SK-N-SH treated with all-trans-retinoic acid at 6 μM for 48 hours (cell line): ENCODE measurements around the gene IDUA.

Experiments used
- ATAC-seq: fragments of 200-7000 bp; cut with Tn5 transposase; 3 replicates; pipeline ENCODE4 v1.9.1; 2020; ENCODE audit warnings: mild to moderate bottlenecking, moderate library complexity
- ARNTL ChIP-seq: fragments of 450-650 bp; formaldehyde crosslinking; IDR thresholded peaks from 2 replicates; pipeline ENCODE4 v1.5.0; 2020; ENCODE audit warnings: low read depth, mild to moderate bottlenecking, moderate library complexity, borderline replicate concordance
- BACH2 ChIP-seq: fragments of 250-450 bp; sonication (Bioruptor Pico); IDR thresholded peaks from 2 replicates; pipeline ENCODE4 v1.9.0; 2021; ENCODE audit warnings: mild to moderate bottlenecking, borderline replicate concordance
- CSDC2 ChIP-seq: fragments of 250-450 bp; sonication (Bioruptor Pico); IDR thresholded peaks from 2 replicates; pipeline ENCODE4 v1.5.0; 2020; ENCODE audit warnings: mild to moderate bottlenecking, moderate library complexity
- ESRRG ChIP-seq: fragments of 250-450 bp; sonication (Bioruptor Pico); IDR thresholded peaks from 2 replicates; pipeline ENCODE4 v1.6.1; 2021; ENCODE audit warnings: mild to moderate bottlenecking
- GLIS3 ChIP-seq: fragments of 250-450 bp; sonication (Bioruptor Pico); IDR thresholded peaks from 2 replicates; pipeline ENCODE4 v1.5.0; 2020; ENCODE audit warnings: mild to moderate bottlenecking, moderate library complexity
- ISL1 ChIP-seq: fragments of 250-450 bp; sonication (Bioruptor Pico); IDR thresholded peaks from 2 replicates; pipeline ENCODE4 v2.1.2; 2022; ENCODE audit warnings: mild to moderate bottlenecking, moderate library complexity
- OSR1 ChIP-seq: fragments of 250-450 bp; sonication (Bioruptor Pico); IDR thresholded peaks from 2 replicates; pipeline ENCODE4 v1.8.0; 2022; ENCODE audit warnings: moderate library complexity, mild to moderate bottlenecking, inconsistent platforms
- RARB ChIP-seq: fragments of 250-450 bp; sonication (Bioruptor Pico); IDR thresholded peaks from 2 replicates; pipeline ENCODE4 v1.8.0; 2021; ENCODE audit warnings: mild to moderate bottlenecking, moderate library complexity
- SNAI2 ChIP-seq: fragments of 250-450 bp; sonication (Bioruptor Pico); IDR thresholded peaks from 2 replicates; pipeline ENCODE4 v1.5.0; 2020; ENCODE audit warnings: mild to moderate bottlenecking, moderate library complexity
- TCF4 ChIP-seq: fragments of 250-450 bp; sonication (Bioruptor Pico); IDR thresholded peaks from 2 replicates; pipeline ENCODE4 v1.8.0; 2021; ENCODE audit warnings: mild to moderate bottlenecking, moderate library complexity, borderline replicate concordance
- TOX ChIP-seq: fragments of 250-450 bp; sonication (Bioruptor Pico); IDR thresholded peaks from 2 replicates; pipeline ENCODE4 v1.8.0; 2021; ENCODE audit warnings: mild to moderate bottlenecking, moderate library complexity, borderline replicate concordance
- ZFP3 ChIP-seq: fragments of 250-450 bp; sonication (Bioruptor Pico); IDR thresholded peaks from 2 replicates; pipeline ENCODE4 v1.5.0; 2020; ENCODE audit warnings: mild to moderate bottlenecking, moderate library complexity
- ZFP30 ChIP-seq: fragments of 450-650 bp; formaldehyde crosslinking; IDR thresholded peaks from 2 replicates; pipeline ENCODE4 v1.5.0; 2022; ENCODE audit warnings: mild to moderate bottlenecking, moderate library complexity
- ZNF565 ChIP-seq: fragments of 450-650 bp; formaldehyde crosslinking; conservative IDR thresholded peaks from 2 replicates; pipeline ENCODE4 v1.5.0; 2020; ENCODE audit warnings: low read depth, mild to moderate bottlenecking, moderate library complexity
- ZNF70 ChIP-seq: fragments of 450-650 bp; formaldehyde crosslinking; IDR thresholded peaks from 2 replicates; pipeline ENCODE4 v1.5.0; 2020; ENCODE audit warnings: mild to moderate bottlenecking, moderate library complexity
- ZNF8 ChIP-seq: fragments of 450-650 bp; formaldehyde crosslinking; IDR thresholded peaks from 2 replicates; pipeline ENCODE4 v1.5.0; 2020; ENCODE audit warnings: mild to moderate bottlenecking, moderate library complexity
- TF ChIP-seq, protein P1 (sequence below): fragments of 250-450 bp; sonication (Bioruptor Pico); IDR thresholded peaks from 2 replicates; pipeline ENCODE4 v1.5.0; 2020; ENCODE audit warnings: mild to moderate bottlenecking, moderate library complexity
- TF ChIP-seq, protein P2 (sequence below): fragments of 250-450 bp; sonication (Bioruptor Pico); IDR thresholded peaks from 2 replicates; pipeline ENCODE4 v1.8.0; 2020; ENCODE audit warnings: mild to moderate bottlenecking, moderate library complexity, borderline replicate concordance
- TF ChIP-seq, protein P3 (sequence below): fragments of 250-450 bp; sonication (Bioruptor Pico); IDR thresholded peaks from 2 replicates; pipeline ENCODE4 v1.5.1; 2021; ENCODE audit warnings: mild to moderate bottlenecking, moderate library complexity
- TF ChIP-seq, protein P4 (sequence below): fragments of 250-450 bp; sonication (Bioruptor Pico); IDR thresholded peaks from 2 replicates; pipeline ENCODE4 v1.8.0; 2021; ENCODE audit warnings: low read depth, mild to moderate bottlenecking, moderate library complexity, borderline replicate concordance
- TF ChIP-seq, protein P5 (sequence below): fragments of 250-450 bp; sonication (Bioruptor Pico); IDR thresholded peaks from 2 replicates; pipeline ENCODE4 v1.5.1; 2020; ENCODE audit warnings: low read depth, mild to moderate bottlenecking, moderate library complexity

The IDUA gene

DNA sequence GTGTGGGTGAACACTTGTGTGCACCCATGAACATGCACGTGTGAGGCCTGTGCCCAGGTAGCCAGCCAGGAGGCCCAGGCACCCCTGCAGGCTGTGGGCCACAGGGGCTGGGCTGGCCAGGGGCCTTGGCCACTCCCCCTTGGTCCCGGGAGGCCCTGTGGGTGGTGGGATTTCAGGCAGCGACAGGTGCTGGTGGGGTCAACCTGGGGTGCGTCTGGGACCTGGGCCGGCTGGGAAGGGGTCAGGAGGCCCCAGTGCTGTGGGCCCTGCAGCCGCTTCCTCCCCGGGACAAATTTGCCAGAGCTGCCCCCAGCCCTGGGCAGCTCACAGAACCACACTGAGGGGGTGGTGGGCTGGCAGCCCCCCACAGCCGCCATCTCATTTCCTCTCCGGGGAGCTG is 32.5 kb downstream of the IDUA start (continued):
- TF ChIP-seq, protein P1, sequence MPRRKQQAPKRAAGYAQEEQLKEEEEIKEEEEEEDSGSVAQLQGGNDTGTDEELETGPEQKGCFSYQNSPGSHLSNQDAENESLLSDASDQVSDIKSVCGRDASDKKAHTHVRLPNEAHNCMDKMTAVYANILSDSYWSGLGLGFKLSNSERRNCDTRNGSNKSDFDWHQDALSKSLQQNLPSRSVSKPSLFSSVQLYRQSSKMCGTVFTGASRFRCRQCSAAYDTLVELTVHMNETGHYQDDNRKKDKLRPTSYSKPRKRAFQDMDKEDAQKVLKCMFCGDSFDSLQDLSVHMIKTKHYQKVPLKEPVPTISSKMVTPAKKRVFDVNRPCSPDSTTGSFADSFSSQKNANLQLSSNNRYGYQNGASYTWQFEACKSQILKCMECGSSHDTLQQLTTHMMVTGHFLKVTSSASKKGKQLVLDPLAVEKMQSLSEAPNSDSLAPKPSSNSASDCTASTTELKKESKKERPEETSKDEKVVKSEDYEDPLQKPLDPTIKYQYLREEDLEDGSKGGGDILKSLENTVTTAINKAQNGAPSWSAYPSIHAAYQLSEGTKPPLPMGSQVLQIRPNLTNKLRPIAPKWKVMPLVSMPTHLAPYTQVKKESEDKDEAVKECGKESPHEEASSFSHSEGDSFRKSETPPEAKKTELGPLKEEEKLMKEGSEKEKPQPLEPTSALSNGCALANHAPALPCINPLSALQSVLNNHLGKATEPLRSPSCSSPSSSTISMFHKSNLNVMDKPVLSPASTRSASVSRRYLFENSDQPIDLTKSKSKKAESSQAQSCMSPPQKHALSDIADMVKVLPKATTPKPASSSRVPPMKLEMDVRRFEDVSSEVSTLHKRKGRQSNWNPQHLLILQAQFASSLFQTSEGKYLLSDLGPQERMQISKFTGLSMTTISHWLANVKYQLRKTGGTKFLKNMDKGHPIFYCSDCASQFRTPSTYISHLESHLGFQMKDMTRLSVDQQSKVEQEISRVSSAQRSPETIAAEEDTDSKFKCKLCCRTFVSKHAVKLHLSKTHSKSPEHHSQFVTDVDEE (CRISPR knock-in tag): no peak
- TF ChIP-seq, protein P2, sequence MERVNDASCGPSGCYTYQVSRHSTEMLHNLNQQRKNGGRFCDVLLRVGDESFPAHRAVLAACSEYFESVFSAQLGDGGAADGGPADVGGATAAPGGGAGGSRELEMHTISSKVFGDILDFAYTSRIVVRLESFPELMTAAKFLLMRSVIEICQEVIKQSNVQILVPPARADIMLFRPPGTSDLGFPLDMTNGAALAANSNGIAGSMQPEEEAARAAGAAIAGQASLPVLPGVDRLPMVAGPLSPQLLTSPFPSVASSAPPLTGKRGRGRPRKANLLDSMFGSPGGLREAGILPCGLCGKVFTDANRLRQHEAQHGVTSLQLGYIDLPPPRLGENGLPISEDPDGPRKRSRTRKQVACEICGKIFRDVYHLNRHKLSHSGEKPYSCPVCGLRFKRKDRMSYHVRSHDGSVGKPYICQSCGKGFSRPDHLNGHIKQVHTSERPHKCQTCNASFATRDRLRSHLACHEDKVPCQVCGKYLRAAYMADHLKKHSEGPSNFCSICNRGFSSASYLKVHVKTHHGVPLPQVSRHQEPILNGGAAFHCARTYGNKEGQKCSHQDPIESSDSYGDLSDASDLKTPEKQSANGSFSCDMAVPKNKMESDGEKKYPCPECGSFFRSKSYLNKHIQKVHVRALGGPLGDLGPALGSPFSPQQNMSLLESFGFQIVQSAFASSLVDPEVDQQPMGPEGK (CRISPR knock-in tag): no peak

DNA sequence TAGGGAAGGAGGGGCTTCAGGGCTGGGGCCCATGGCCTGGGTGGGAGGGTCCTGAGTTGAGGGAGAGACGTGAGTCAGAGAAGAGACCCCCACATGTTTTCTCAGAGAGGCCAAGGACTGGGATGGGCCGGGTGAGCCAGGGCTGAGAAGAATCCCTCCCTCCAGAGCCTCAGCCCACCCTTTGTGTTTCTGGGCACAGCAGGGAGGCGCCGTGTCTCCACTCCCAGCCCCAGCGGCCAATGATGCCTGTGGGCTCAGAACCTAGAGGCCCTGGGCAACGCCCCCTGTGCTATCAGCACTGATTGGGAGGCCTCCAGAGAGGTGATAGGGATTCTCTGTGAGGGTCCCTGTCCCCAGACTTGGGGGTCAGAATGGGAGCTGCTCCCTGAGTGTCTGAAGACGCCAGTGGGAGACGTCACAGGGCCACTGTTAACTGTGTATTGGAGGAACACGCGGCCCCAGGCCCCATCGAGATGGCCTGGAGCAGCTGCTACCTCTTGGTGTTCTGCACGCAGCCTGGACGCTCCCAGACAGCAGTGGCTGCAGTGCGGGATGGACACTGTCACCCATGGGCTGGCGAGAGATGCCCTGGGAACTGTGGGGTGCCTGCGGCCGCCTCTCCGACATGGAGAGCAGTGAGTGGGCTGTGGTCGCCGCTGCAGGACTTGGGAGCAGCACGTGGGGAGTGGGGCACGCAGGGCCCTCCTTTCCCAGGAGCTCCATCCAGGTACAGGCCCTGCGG is 33.1 kb downstream of the IDUA start:
- TF ChIP-seq OSR1 (no peak), ZFP30 (CRISPR knock-in tag) (no peak), BACH2 (CRISPR knock-in tag) (no peak), GLIS3 (CRISPR knock-in tag) (no peak)
- TF ChIP-seq, protein P3, sequence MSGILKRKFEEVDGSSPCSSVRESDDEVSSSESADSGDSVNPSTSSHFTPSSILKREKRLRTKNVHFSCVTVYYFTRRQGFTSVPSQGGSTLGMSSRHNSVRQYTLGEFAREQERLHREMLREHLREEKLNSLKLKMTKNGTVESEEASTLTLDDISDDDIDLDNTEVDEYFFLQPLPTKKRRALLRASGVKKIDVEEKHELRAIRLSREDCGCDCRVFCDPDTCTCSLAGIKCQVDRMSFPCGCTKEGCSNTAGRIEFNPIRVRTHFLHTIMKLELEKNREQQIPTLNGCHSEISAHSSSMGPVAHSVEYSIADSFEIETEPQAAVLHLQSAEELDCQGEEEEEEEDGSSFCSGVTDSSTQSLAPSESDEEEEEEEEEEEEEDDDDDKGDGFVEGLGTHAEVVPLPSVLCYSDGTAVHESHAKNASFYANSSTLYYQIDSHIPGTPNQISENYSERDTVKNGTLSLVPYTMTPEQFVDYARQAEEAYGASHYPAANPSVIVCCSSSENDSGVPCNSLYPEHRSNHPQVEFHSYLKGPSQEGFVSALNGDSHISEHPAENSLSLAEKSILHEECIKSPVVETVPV (CRISPR knock-in tag): no peak
- peak; percentile 25; the same call in 2 of the 3 replicates for ATAC-seq

DNA sequence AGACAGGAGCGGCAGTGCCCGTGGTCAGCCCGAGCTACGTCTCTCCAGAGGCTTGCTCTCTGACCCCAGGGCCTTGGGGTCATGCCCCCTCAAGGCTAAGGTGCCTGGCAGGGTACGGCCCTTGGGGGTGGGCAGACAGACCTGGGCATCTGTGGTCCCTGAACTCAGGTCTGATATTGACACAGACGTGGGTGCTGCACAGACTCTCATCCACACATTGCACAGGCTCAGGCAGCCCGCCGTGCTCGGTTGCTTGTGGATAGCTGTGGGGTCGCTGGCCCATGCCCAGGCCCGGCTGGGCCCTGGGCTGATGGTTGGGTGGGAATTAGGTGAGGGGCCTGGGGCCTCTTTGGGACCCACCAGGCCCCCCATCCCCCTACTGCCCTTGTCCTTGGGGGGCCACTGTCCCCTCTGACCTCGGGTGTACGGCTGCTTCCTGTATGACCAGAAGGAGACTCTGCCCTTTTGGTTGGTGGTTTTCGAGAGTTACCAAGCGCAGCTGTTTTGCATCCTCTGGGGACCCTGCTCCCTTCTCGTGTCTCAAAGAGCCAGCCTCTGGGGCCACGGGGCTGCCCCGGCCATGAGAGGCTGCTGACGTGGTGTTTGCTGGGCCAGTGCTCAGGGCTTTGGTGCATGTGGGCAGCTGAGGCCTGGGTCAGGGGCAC is 34.7 kb downstream of the IDUA start:
- TF ChIP-seq CSDC2 (CRISPR knock-in tag): no peak
- no peak for TF ChIP-seq ARNTL
- TF ChIP-seq, protein P3 (CRISPR knock-in tag): no peak
- TF ChIP-seq ESRRG (CRISPR knock-in tag): no peak
- TF ChIP-seq ZFP3 (CRISPR knock-in tag): no peak
- no peak for TF ChIP-seq ZNF8 (CRISPR knock-in tag)
- TF ChIP-seq ZNF565 (CRISPR knock-in tag): no peak
- TF ChIP-seq TCF4 (CRISPR knock-in tag): no peak
- TF ChIP-seq, protein P4, sequence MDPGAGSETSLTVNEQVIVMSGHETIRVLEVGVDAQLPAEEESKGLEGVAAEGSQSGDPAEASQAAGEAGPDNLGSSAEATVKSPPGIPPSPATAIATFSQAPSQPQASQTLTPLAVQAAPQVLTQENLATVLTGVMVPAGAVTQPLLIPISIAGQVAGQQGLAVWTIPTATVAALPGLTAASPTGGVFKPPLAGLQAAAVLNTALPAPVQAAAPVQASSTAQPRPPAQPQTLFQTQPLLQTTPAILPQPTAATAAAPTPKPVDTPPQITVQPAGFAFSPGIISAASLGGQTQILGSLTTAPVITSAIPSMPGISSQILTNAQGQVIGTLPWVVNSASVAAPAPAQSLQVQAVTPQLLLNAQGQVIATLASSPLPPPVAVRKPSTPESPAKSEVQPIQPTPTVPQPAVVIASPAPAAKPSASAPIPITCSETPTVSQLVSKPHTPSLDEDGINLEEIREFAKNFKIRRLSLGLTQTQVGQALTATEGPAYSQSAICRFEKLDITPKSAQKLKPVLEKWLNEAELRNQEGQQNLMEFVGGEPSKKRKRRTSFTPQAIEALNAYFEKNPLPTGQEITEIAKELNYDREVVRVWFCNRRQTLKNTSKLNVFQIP (CRISPR knock-in tag): no peak
- no peak for TF ChIP-seq OSR1
- TF ChIP-seq RARB (CRISPR knock-in tag): no peak
- TF ChIP-seq SNAI2 (CRISPR knock-in tag): no peak
- TF ChIP-seq ZNF70: no peak
- no peak for TF ChIP-seq TOX
- TF ChIP-seq BACH2 (CRISPR knock-in tag): no peak
- TF ChIP-seq, protein P2 (CRISPR knock-in tag): no peak
- TF ChIP-seq GLIS3 (CRISPR knock-in tag): no peak
- no peak for TF ChIP-seq ISL1 (CRISPR knock-in tag)
- TF ChIP-seq, protein P5, sequence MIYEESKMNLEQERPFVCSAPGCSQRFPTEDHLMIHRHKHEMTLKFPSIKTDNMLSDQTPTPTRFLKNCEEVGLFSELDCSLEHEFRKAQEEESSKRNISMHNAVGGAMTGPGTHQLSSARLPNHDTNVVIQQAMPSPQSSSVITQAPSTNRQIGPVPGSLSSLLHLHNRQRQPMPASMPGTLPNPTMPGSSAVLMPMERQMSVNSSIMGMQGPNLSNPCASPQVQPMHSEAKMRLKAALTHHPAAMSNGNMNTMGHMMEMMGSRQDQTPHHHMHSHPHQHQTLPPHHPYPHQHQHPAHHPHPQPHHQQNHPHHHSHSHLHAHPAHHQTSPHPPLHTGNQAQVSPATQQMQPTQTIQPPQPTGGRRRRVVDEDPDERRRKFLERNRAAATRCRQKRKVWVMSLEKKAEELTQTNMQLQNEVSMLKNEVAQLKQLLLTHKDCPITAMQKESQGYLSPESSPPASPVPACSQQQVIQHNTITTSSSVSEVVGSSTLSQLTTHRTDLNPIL (CRISPR knock-in tag): no peak
- ATAC-seq: no peak
